ENCODE results near the gene UROS.

UROS gene

GRCh38 chr10:125828311-125828710 is 5.3 kb upstream of the UROS start:
- no peak for DNase-seq

DNA sequence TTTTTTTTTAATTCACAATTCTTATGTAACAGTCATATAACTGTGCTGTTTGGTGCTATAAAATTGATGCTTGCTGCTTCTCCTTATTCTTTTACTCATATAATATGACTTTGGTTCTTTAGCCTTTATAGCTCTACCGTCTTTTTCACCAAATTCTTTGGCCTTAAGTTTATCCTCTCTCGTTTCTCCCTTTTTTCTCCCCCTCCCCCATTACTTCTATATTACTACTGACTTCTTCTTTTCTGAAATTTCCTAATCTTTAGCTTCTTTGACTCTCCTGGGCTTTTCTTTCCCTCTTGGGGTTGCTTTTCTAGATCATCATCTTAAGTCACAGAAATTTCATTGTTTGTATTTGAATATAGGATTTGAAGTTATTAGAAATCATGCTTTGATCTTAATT is 4.1 kb upstream of the UROS start:
- DNase-seq = no peak

GRCh38 chr10:125824736-125825135 is 1.7 kb upstream of the UROS start:
- DNase-seq = no peak

DNA sequence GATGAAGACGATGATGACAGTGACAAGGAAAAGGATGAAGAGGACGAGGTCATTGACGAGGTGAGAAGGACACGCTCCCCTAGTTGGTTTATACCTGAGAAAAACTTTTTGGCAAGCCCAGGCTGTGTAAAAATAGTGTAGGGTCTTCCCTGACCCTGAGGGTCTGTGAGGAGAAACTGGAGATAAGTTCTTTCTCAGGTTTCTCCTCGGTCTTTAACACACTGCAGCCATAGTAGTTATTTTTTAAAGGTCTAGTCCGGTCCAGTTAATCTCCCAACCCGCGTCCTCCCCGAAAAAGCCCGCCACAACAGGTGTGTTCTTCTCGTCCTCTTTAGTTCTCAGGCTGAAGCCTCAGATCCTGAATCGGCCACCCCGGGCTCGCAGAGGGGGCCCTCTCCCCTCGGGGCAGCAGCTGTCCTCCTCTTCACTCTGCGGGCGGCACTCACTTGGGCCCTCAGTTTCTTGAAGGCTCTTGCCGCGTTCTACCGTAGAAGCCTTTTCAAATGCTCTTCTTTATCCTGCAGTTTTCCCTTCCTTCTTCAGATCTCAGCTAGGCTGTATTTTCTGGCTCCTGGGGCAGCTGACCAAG is 699 bp upstream of the UROS start:
- no peak for DNase-seq

DNA sequence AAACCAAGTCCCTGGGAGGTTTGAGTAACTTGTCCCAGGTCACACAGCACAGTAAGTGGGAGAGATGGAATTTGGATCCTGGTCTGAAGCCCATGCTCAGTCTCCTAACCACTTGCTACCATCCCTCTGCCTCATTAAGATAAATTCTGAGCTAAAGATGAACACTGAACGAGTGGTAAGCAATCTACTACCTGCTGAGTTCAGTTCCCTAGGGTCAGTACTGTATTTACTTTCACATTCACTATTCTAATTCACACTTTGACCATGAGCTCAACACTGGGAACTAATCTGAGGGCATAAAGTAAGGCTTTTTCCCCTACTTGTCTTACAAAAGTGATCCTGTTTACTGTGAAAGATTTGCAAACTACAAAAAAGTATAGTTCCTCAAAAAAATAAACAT is 2.4 kb downstream of the UROS start:
- DNase-seq = no peak

DNA sequence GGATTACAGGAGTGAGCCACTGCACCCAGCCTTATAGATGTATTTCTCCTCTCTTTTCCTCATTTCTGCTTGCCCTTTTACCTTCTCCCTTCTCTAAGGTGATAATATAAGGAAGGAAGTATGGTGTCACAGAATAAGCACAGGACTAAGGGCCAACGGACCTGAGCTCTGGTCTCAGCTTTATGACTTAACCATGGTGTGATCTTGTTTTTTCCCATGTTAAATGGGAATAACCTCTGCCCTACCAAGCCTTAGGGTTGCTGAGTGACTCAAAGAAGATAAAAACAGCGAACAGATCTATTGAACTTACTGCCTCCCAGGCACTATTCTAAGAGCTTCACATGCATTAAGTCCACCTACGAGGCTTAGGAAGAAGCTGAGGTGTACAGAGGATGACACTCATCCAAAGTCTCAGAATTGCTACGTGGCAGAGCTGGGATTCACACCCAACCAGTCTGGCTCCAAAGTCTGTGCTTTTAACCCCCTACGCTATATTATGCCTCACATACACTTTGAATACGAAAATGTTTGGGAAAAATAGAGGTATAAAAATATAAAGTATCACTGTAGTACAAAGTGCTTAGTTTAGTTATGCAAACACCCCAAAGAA is 5.6 kb downstream of the UROS start:
- no peak for DNase-seq

- DNase-seq = no peak
These were observed 6.5 kb downstream of the UROS start for GRCh38 chr10:125816548-125816947.

DNA sequence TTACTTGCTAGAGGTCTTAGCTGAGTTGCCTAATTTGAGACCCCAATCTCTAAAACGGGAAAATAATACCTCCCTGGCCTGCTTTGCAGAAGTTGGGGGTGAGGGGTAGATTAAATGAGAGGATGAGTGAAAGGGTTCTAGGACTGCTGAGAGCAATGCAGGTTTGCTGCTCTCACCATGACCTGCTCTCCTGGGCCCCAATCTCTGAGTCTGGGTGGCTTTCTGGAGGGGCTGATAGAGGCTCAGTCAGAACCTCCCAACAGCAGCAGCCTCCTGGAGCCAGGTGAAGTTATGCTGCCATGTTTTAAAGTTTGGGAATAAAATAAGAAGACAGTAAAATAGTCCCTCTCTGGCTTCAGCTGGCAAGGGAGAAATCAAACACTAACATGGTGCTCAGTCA is 7.3 kb downstream of the UROS start:
- no peak for DNase-seq

DNA sequence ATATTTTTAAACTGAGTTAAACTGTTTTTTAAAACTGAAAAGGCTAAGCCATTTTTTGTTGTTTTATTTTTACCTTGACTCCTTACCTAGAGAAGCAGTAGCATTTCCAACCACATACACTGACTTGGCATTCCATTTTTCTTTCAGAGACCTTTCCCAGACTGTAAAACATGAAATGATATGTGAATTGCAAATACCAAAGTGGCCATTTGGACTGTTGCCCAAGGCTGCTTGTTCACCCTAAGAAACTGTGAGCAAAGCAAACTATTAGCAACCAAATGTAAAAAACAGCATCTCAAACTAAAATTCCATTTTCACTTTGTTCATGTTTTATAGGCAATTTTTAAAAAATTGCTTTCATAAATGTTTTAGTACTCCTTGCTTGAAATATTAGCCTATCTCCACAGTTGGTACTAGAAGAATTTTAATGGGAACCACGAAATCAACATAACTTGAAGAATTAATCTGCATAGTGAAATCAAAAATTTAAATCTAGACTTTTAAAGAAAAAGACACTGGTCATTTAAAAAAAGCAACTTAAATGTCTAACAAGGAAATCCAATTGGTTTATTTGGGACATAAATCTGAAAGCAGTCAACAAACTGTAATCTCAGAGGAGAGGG is 10.8 kb downstream of the UROS start:
- DNase-seq = no peak

DNA sequence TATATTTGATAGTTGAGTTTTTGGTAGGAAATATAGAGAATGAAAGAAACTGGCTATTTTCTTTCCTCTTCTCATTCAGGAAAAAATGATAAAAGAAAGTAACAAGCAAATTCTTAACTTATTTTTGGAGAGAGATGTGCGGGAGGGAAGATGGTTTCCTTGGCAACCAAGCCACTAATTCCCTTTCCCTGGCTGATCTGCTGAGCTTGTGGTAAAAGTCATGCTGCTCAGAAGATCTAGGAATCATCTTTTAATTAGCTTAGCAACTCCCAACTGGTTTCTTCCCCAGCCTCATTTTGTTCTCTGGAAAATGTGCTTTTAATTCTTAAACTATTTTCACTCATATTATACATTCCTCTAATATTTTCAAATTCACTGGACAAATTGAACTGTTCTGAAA is 11.8 kb downstream of the UROS start:
- DNase-seq = no peak

DNA sequence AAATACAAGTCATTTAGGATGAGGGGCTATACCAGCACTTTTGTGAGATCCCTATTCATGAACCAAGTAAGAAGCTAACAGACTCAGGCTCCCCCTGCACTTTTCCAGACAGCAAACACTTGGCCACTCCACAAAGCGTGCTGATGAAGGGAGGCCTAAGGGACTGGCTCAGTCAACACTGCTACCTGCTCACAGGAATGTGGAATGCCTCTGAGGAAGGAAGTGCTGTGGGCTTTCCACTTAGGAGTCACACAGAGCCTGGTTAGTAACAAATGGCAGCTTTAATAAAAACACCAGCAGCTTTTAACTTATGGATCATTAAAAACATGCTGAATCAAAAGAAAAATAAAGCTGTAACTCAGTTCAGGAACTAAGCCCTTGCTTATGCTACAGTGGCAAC is 15.0 kb downstream of the UROS start:
- no peak for DNase-seq

GRCh38 chr10:125802739-125803138 is 20.3 kb downstream of the UROS start:
- no peak for DNase-seq

DNA sequence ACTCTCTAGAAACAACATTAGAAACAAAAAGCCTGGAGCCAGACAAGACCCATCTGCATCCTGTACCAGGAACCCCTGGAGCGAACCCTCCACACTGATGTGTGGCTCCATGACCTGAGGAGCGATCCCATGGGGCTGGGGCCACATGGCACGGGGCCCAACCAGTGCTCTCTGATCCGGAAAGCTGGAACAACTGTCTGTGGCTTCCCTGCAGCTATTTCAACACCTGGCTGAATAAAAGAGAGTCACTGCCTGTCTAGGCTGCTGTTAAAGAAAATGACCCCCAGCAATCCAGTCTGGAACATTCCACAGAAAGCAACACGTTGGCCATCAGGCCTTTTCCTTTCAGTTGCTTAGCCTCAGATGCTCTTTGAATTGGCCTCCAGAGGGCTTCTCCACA is 20.9 kb downstream of the UROS start:
- DNase-seq = no peak

DNA sequence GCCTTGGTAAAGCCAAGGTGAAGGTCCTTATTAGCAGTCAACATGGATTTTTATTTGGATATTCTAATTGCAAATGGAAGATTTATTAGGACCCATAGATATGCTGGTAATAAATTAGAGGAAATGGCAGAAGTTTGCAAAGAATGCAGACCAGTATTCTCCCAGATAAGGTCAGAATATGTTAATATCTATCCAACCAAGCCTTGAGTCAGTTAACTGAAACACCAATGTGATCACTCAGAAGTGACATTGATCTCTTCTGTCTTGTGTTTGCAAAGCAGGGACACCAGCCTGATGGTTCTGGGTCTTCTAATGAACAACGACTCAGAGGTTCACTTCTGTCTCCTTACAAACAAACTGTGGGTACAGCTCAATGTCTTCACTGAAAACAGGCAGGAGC is 21.5 kb downstream of the UROS start:
- no peak for DNase-seq

- DNase-seq = no peak
These were observed 23.4 kb downstream of the UROS start for GRCh38 chr10:125799451-125800182.

DNA sequence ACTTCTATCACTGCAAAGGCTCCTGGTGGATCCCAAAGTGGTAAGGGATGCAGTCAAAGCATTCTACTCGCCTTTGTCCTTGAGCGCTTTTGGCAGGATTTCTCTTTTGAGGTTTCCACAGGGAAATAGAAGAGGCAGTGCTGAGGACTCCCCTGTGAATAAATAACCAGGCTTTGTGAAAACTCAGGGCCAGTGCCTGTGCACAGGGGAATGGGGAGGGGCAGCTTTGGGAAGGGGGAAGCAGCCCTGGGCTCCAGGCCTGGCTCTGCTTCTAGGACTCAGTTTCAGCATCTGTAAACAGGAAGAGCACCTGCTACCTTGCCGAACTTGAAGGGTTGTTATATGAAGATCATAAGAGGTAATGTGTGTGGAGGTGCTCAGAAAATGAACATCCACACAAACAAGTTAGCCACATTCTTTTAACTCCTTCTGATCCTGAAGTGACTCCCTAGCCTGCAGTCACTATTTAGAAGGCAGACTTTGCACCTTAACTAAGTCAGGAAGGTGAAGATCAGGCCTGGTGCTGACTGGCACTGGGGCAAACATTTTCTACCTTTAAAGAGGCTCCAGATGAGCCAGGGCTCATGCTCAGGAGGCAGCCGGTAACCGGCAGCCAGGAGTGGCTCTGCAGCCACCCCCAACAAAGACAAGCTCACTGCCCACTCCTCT is 24.9 kb downstream of the UROS start:
- no peak for DNase-seq

DNA sequence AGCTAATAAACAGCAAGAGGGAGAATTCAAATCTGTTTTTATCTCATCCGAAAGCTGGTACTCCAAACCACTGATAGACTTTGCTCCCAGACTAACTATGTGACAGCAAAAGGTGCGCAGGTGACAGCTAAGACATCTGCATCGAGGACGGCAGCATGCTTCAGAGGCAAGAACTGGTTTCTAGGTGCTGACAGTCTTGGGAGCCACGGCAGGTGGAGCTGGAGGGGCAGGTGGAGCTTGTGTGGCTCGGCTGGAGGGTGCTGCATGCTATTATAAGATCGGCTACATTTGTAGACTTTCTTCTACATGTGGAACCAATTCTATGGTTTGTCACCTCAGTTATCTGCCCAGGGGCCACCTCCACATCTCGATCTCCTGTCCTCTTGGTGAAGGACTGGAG is 25.6 kb downstream of the UROS start:
- DNase-seq = no peak

DNA sequence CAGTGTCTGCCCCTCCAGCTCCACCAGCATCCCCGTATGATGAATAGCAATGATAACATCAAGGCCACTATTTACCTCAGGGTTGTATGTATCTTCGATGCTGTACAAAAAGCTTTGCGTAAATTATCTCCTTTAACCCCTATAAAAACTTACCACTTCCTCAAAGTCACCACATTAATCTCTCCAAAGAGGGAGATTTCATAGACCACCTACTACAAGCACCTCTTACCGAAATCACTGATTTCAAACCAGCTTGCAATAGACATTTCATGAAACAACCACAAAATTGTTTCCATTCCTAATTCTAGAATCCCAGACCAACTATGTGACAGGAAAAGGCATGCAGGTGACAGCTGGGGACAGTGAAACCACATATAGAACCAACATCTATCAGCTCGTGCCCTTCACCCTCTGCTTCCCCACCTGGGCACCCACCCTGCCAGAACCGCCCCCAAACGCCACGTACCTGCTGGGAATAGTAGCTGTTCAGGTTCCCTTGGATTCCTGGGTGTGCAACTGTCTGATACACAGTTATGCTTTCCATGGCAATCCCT is 27.3 kb downstream of the UROS start:
- no peak for DNase-seq

- no peak for DNase-seq
These were observed 27.9 kb downstream of the UROS start for GRCh38 chr10:125795128-125795527.

- no peak for DNase-seq
These were observed 30.4 kb downstream of the UROS start for GRCh38 chr10:125792342-125793300.

GRCh38 chr10:125788156-125789034 is 34.7 kb downstream of the UROS start:
- no peak for DNase-seq

Measured in amniotic stem cell (primary cell).